IPS-15b (cell line): Measurements from ENCODE around the gene INCENP.

ENCODE experiments used
- H3K27me3 ChIP-seq: one replicate; pipeline ENCODE4 v1.6.1; 2013; ENCODE audit warnings: low read length; ENCODE audit not compliant: control insufficient read depth, insufficient read depth
- H3K36me3 ChIP-seq: one replicate; pipeline ENCODE4 v1.6.1; 2013; ENCODE audit warnings: low read length; ENCODE audit not compliant: control insufficient read depth, insufficient read depth
- H3K4me1 ChIP-seq: one replicate; pipeline ENCODE4 v1.6.1; 2013; ENCODE audit warnings: mild to moderate bottlenecking, low read length; ENCODE audit not compliant: control insufficient read depth, insufficient read depth
- H3K4me3 ChIP-seq: one replicate; pipeline ENCODE4 v1.5.1; 2013; ENCODE audit warnings: low read depth, low read length
- H3K9ac ChIP-seq: one replicate; pipeline ENCODE4 v1.6.1; 2013; ENCODE audit warnings: low read depth, mild to moderate bottlenecking, low read length
- H3K9me3 ChIP-seq: one replicate; pipeline ENCODE4 v1.6.1; 2013; ENCODE audit warnings: mild to moderate bottlenecking, low read length; ENCODE audit not compliant: control insufficient read depth, insufficient read depth

INCENP gene

DNA sequence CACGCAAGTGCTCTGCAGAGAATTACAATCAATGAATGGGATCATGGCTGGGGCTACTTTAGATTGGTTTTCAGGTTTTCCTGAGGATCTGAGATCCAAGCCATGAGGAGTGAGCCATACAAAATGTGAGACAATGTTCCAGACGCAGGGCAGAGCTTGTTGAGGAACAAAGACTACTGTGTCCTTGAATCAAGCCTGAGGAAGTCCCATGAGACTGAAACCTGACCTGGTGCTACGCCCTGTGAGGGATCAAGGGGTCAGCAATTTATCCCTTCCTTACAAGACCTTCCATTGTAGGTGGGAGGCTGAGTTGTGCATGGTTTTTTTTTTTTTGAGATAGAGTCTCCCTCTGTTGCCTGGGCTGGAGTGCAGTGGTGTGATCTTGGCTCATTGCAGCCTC is 2.1 kb downstream of the INCENP start:
- peaks cover 28% of the 10 kb centered on the region for H3K36me3 ChIP-seq
- H3K4me1 ChIP-seq: peaks cover 14% of the 10 kb centered on the region
- no peaks in the 10 kb centered on the region for H3K27me3 ChIP-seq
- H3K9me3 ChIP-seq: no peaks in the 10 kb centered on the region
- H3K4me3 ChIP-seq: peak overlapping the region; percentile 98
- H3K9ac ChIP-seq: no peak overlapping the region

DNA sequence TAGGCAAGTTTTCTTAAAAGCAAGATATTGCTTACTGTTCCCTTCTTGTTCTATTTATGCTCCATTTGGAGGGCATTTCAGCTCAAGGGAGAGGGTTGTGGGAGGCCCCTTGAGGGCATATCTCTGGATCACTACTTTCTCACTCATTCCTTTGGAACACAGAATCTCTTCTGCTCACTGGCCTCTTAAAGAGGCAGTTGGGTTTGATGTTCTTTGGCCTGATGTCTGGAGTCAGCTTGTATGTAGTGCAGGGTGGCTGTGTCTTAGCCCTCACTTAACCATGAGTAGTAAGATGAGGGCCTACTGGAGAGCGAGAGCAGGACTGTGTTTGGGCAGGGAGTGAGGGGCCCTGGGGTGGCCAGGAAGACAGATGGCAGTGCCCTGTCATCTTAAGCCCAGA is 3.6 kb downstream of the INCENP start:
- Histone ChIP-seq H3K9ac (no peak overlapping the region), H3K9me3 (no peaks in the 10 kb centered on the region), H3K36me3 (peaks cover 34% of the 10 kb centered on the region), H3K4me1 (peaks cover 14% of the 10 kb centered on the region), H3K4me3 (no peak overlapping the region), H3K27me3 (no peaks in the 10 kb centered on the region)

- Histone ChIP-seq H3K9me3 (no peaks in the 10 kb centered on the region), H3K9ac (no peak overlapping the region), H3K36me3 (peaks cover 34% of the 10 kb centered on the region), H3K4me3 (no peak overlapping the region), H3K27me3 (no peaks in the 10 kb centered on the region), H3K4me1 (peaks cover 13% of the 10 kb centered on the region)
Observed at GRCh38 chr11:62127941-62128770, 4.3 kb downstream of the INCENP start.

- H3K36me3 ChIP-seq: peaks cover 36% of the 10 kb centered on the region
- H3K27me3 ChIP-seq: no peaks in the 10 kb centered on the region
- peaks cover 11% of the 10 kb centered on the region for H3K4me1 ChIP-seq
- H3K4me3 ChIP-seq: no peak overlapping the region
- no peaks in the 10 kb centered on the region for H3K9me3 ChIP-seq
- no peak overlapping the region for H3K9ac ChIP-seq
Observed at GRCh38 chr11:62128835-62129234, 5.0 kb downstream of the INCENP start.

- Histone ChIP-seq H3K9ac (no peak overlapping the region), H3K4me1 (peaks cover 10% of the 10 kb centered on the region), H3K9me3 (no peaks in the 10 kb centered on the region), H3K27me3 (no peaks in the 10 kb centered on the region), H3K36me3 (peaks cover 36% of the 10 kb centered on the region), H3K4me3 (no peak overlapping the region)
Observed at GRCh38 chr11:62129590-62130282, 5.9 kb downstream of the INCENP start.

DNA sequence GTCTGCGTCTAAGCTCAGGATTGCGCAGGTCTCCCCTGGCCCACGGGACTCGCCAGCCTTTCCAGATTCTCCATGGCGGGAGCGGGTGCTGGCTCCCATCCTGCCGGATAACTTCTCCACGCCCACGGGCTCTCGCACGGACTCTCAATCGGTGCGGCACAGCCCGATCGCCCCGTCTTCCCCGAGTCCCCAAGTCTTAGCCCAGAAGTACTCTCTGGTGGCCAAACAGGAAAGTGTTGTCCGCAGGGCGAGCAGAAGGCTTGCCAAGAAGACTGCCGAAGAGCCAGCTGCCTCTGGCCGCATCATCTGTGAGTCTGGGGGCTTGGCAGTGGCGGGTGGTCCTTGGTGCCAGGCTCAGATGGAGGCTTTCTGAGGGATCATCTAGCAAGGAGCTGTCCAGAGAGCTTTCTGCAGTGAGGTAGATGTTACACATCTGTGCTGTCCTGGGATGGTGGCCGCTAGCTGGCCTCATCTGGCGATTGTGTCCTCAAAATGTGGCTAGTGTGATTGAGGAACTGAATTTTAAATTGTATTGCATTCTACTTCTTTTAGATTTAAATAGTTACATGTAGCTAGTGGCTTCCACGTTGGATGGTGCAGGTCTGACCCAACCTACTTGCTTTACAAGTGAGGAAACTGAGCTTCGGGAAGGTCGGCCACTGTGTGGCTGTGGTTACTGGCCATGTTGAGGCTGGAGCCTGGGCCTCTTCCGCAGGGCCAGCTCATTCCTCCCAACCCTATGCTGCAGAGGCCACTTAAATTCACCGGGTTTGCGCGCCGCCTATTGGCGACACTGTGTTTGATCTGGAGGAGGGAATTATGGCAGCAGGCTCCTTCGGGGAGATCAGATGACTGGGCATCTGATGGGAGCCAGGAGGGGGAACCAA is 6.7 kb downstream of the INCENP start:
- H3K36me3 ChIP-seq: peaks cover 36% of the 10 kb centered on the region
- peaks cover 2% of the 10 kb centered on the region for H3K4me1 ChIP-seq
- H3K9me3 ChIP-seq: no peaks in the 10 kb centered on the region
- no peaks in the 10 kb centered on the region for H3K27me3 ChIP-seq
- no peak overlapping the region for H3K9ac ChIP-seq
- H3K4me3 ChIP-seq: no peak overlapping the region

DNA sequence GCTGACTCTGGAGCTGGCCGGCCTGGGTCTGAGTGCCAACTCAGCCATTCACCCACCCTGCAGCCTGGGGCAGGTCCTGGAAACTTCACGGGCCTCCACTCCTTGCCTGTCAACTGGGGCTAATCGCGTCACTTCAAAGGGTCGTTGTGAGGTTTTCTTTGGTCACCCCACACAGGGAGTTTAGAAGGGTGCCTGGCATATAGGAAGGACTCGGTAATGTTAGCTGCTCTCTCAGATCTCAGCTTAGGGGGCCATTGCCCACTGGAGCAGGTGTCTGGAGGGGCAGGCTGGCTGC is 7.3 kb downstream of the INCENP start:
- H3K36me3 ChIP-seq: peaks cover 36% of the 10 kb centered on the region
- no peak overlapping the region for H3K9ac ChIP-seq

DNA sequence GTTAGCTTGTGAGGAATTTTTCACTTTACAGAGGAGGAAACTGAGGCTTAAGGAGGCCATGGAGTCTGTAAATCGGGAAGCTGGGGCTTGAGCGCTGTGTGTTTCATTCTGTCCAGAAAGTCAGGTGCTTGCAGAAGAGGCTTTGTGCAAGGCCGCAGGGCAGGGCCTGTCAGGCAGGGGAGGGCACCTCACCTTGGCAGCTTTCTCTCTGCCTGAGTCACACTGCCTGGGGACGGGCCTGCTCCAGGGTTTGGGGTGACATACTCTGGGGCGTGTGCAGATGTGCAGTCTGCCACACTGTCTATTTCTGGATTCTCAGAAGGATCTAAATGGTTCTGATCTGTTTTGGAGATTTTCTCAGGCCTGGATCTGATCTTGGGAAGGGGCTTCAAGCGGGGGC is 8.4 kb downstream of the INCENP start:
- Histone ChIP-seq H3K9me3 (no peaks in the 10 kb centered on the region), H3K27me3 (no peaks in the 10 kb centered on the region), H3K4me3 (no peak overlapping the region), H3K9ac (no peak overlapping the region), H3K4me1 (no peaks in the 10 kb centered on the region), H3K36me3 (peaks cover 36% of the 10 kb centered on the region)

More for the DNA sequence above, 7.3 kb downstream of the INCENP start:
- Histone ChIP-seq H3K4me1 (no peaks in the 10 kb centered on the region), H3K9me3 (no peaks in the 10 kb centered on the region), H3K4me3 (no peak overlapping the region), H3K27me3 (no peaks in the 10 kb centered on the region)

DNA sequence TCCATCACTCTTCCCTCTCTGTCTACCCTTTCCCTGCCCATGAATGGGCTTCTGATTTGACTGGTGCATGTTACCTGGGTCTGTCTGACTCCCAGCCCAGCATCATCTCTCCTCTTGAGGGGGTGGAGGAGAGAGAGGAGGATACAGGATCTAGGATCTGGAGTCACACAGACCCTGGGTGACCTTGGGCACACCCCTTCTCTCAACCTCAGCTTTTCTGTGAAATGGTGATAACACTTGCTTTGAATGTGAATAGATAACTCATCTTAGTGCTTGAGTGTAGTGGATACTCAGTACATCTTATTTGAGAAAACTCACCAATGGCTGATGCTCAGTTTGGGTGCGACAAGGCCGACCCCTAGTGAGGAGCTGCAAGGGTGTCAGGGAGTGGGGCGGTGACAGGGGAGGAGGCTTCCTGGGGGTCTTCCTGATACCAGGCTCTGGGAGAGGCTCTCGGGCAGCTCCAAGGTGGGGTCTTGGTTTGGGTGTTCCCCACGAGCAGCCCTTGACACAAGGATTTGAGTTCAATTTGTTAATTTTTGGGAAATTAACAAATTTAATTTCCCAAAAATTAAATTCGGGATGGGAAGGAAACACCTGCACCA is 9.0 kb downstream of the INCENP start:
- Histone ChIP-seq H3K36me3 (peaks cover 42% of the 10 kb centered on the region), H3K9ac (no peak overlapping the region)

GRCh38 chr11:62133328-62134065 is 9.7 kb downstream of the INCENP start:
- no peaks in the 10 kb centered on the region for H3K27me3 ChIP-seq
- no peak overlapping the region for H3K9ac ChIP-seq
- no peaks in the 10 kb centered on the region for H3K4me1 ChIP-seq
- H3K9me3 ChIP-seq: no peaks in the 10 kb centered on the region
- no peak overlapping the region for H3K4me3 ChIP-seq
- H3K36me3 ChIP-seq: peaks cover 43% of the 10 kb centered on the region

More for the DNA sequence above, 9.0 kb downstream of the INCENP start:
- H3K9me3 ChIP-seq: no peaks in the 10 kb centered on the region
- H3K4me3 ChIP-seq: no peak overlapping the region
- H3K4me1 ChIP-seq: no peaks in the 10 kb centered on the region
- H3K27me3 ChIP-seq: no peaks in the 10 kb centered on the region
